ENCODE measurements around the gene GNA12.

- TF ChIP-seq CTCF (IDR thresholded peaks at IDR 0.05) (no peak), POLR2A (IDR thresholded peaks at IDR 0.05) (no peak), POLR2AphosphoS5 (IDR thresholded peaks at IDR 0.05) (no peak), EP300 (IDR thresholded peaks at IDR 0.05) (no peak)
These were observed 29.8 kb upstream of the GNA12 start for GRCh38 chr7:2873686-2874551.

All from stomach (tissue), 4 donors.